ENCODE data around the gene DMRT2. TPM values are rescaled to one million over a fixed set of nuclear protein-coding genes. Genes with fewer than 3 reads are reported as not detected.

The DMRT2 gene
- total and polyA plus RNA-seq, 4 donors, result 0.03 TPM; not detected in 3

- peaks cover 5 to 50% (median 22%) of the 10 kb centered on the region in 4 donors for H3K27me3 ChIP-seq (ENCODE audit: control insufficient read depth in 4 of 4, insufficient read depth in 4 of 4, low read length in 3 of 4)
- H3K9me3 ChIP-seq (ENCODE audit: control insufficient read depth in 4 of 4, low read length in 3 of 4), result no peaks in the 10 kb centered on the region
- no peak overlapping the region for H3K9ac ChIP-seq (ENCODE audit: low read depth in 1 of 2, low read length in 2 of 2)
- no peak for DNase-seq (ENCODE audit: low spot score)
- peaks cover 21 to 46% (median 31%) of the 10 kb centered on the region in 4 donors for H3K4me1 ChIP-seq (ENCODE audit: control insufficient read depth in 4 of 4, insufficient read depth in 4 of 4, low read length in 3 of 4)
- no peak overlapping the region for H3K27ac ChIP-seq (ENCODE audit: low read depth in 1 of 2, low read length in 2 of 2)
- H3K4me3 ChIP-seq (ENCODE audit: low read depth in 1 of 3, low read length in 3 of 3), result peak overlapping the region in 2 of 3 donors; percentile 48 to 54
- WGBS, result 19% methylated on average over 8 of the region's 8 CpGs
- TF ChIP-seq YY1 (IDR thresholded peaks at IDR 0.05) (no peak), RXRA (IDR thresholded peaks at IDR 0.05) (no peak), FOXA1 (IDR thresholded peaks at IDR 0.05) (no peak), GABPA (IDR thresholded peaks at IDR 0.05 in 1 of 2, conservative IDR thresholded peaks at IDR 0.05 in 1 of 2) (no peak), TAF1 (conservative IDR thresholded peaks at IDR 0.05) (no peak), JUND (IDR thresholded peaks at IDR 0.05) (no peak), SP1 (IDR thresholded peaks at IDR 0.05) (no peak), ATF3 (IDR thresholded peaks at IDR 0.05) (no peak), CTCF (IDR thresholded peaks at IDR 0.05; ENCODE audit: low read depth, low read length, missing input control) (no peak), REST (IDR thresholded peaks at IDR 0.05) (no peak), EGR1 (IDR thresholded peaks at IDR 0.05; ENCODE audit: low read depth in 2 of 2) (no peak), HNF4A (conservative IDR thresholded peaks at IDR 0.05) (no peak), RAD21 (IDR thresholded peaks at IDR 0.05) (no peak), FOXA2 (IDR thresholded peaks at IDR 0.05) (no peak), NR2F2 (IDR thresholded peaks at IDR 0.05) (no peak), HNF4G (IDR thresholded peaks at IDR 0.05) (no peak)
- TF ChIP-seq, protein P1, sequence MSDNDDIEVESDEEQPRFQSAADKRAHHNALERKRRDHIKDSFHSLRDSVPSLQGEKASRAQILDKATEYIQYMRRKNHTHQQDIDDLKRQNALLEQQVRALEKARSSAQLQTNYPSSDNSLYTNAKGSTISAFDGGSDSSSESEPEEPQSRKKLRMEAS (IDR thresholded peaks at IDR 0.05), result no peak
- TF ChIP-seq, protein P2, sequence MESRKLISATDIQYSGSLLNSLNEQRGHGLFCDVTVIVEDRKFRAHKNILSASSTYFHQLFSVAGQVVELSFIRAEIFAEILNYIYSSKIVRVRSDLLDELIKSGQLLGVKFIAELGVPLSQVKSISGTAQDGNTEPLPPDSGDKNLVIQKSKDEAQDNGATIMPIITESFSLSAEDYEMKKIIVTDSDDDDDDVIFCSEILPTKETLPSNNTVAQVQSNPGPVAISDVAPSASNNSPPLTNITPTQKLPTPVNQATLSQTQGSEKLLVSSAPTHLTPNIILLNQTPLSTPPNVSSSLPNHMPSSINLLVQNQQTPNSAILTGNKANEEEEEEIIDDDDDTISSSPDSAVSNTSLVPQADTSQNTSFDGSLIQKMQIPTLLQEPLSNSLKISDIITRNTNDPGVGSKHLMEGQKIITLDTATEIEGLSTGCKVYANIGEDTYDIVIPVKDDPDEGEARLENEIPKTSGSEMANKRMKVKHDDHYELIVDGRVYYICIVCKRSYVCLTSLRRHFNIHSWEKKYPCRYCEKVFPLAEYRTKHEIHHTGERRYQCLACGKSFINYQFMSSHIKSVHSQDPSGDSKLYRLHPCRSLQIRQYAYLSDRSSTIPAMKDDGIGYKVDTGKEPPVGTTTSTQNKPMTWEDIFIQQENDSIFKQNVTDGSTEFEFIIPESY (IDR thresholded peaks at IDR 0.05), result no peak
- H3K36me3 ChIP-seq (ENCODE audit: control insufficient read depth in 4 of 4, insufficient read depth in 3 of 4, low read depth in 1 of 4, low read length in 3 of 4), result no peaks in the 10 kb centered on the region
These were observed 1.9 kb upstream of the DMRT2 start for GRCh38 chr9:1048231-1048619.
